GM18873 (cell line): Measurements from ENCODE around the gene AGK.
"Not testable (repeated sequence)": the region's sequence is repeated elsewhere in the genome, so short reads cannot be mapped to it uniquely, and the experiment has no call there.

Experiments used
- ATAC-seq: cut with Tn5 transposase; IDR thresholded peaks from one replicate; pipeline ENCODE4 v1.9.1; 2021; ENCODE audit warnings: mild to moderate bottlenecking, moderate library complexity, moderate number of reproducible peaks; ENCODE audit not compliant: unreplicated experiment, low FRiP score

Gene AGK

DNA sequence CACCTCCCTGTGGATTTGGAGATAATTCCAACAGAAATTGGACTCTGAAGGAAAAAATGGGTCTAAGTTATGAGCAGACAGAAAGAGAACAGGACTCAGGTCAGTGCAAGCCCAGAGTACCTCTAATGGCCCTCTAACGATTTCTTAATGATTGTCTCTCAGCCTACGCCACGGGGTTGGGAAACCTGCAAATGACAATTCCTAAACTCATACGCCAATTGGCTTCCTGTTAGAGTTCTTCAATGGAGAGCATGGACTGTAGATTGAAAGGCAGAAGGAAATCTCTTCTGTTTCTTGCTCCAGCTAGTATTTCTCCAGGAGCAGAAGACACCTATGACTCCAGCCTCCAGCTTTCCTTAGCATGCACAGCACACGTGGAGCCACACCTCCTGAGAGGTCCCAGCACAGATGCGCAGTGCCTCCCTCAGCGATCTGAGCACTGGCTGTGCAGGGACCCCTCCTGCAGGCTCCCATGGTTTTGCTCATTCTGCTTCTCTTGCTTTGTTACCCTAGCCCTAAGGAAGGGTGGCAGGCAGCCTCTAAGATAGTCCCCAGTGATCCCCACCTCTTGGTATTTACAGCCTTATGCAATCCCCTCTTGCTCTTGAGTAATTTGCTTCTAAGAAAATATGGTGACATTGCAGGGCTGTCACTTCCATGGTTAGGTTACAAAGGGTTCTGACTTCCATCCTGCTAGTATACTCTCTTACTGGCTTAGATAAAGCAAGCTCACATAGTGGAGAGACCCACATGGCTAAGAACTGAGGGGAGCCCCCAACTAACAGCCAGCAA is 120.7 kb downstream of the AGK start:
- no peak for ATAC-seq

DNA sequence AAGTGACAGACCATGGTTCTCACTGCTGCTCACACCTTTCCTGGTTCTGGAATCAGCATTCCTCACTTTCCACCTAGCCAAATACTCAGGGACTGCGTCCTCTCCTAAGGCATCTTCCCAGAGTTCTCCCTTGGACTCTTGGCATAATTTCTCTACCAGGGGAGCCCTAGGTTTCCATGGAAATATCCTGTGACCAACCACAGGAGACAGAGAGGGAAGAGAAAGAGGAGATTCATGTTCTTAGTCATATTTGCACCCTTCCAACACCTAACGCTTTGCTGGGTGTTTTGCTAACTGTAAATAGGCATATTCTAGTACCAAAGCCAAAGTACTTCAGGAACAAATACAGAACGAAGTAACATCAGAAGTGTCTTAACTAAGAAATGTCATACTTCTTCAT is 122.1 kb downstream of the AGK start:
- no peak for ATAC-seq

DNA sequence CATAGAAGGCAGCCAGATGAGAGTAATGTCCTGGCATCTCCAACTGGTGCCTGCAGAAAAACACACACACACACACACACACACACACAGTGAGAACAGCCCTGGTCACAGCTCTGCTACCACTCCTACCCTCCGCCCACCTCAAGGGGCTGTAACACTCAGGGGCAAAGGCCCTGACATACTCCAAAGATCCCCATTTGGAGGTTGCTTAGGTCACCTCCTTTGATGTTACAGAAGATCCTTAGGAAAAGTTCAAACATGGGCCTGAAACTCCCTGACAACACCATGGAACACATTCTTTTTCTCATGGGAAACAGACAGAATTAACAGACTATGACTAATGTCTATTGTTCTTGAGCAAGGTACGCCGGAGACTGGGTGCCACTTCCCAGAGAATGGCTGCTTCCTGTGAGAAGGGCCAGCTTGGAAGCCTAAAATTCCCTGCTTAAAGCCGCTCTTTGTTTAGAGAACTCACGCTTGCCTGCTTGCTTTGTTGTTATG is 123.0 kb downstream of the AGK start:
- no peak for ATAC-seq

DNA sequence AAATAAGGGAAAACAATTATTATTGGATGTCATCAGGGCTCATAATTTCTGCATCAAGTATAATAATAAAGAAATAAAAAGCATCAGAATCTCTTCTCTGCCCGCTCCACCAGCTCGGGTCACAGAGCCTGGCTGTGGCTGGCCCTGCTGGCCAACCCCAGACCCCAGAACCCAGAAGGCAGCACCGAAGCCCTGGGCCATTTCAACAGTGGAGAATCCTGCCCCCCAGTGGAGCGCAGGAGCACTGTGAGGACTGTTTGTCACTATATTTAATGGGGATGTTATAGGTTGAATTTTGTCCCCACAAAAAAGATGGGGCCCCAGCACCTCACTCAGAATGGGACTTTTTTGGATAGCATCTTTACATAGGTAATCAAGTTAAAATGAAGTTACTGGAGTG is 123.5 kb downstream of the AGK start:
- ATAC-seq, result no peak

DNA sequence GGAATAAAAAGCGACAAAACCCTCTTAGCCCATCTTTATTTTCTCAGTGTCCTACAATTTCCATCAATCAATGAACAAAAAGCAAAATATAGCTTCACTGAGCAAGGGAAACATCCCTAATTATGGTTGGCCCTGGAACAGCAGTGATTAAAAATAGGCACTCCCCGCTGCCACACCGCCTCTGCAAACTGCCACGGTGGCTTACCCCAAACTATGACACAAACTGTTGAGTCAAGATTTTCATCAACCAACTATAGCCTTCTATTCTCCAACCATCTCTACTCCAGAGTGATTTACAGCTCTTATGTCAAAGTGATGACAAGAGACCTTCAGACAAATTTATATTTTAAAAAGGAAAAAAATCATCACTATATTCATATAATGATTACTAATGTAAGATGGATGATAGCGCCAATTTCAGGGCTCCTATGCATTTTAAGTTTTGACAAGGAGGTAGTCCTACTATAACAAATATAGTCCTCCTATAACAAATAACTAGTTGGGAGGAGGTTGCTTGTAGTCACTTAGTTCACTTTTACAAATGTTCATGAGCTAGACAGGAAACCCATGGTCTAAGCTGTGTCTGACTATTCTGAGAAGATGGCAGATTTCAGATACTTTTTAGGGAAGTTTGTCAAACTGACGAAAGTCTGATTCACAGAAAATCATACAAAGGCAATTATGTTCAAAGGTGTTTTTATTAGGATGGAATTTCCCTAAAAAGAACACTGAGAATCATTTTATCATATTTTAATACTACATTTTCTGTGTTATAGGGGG is 124.4 kb downstream of the AGK start:
- ATAC-seq, result no peak

DNA sequence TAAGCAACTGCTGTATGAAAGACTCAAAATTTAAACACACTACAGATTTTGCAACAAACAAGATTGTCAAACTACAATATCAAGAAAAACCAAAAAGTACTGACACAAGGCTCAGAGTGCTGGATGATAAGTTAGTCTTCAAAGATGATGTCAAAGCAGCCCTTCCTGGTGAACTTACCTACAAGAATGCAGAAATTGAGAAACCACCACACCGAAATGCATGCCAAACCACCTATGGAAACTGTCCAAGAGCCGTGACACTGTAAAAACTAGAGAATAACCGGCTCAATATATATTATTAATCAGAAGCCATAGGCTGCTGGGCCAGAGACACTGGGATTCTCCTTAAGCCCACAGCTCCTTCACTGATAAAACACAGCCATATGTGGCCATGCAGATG is 125.4 kb downstream of the AGK start:
- no peak for ATAC-seq

DNA sequence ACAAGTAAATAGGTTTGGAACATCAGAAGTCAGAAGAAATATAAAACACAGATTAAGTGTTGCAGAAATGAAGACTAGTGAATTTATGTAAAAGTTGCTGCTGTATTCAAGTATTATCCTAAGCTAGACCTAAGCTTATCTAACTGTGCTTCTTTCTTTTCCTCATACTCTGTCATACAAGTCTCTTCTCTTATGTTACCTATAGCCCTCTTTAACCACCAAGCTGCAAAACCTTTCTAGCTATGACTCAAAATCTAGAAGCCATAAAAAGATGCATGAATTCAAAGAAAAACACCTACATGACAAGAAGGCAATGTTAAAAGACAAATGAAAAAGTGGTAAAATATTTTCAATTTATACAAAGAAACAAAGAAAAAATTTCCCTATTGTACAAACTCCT is 127.8 kb downstream of the AGK start:
- ATAC-seq, result no peak

DNA sequence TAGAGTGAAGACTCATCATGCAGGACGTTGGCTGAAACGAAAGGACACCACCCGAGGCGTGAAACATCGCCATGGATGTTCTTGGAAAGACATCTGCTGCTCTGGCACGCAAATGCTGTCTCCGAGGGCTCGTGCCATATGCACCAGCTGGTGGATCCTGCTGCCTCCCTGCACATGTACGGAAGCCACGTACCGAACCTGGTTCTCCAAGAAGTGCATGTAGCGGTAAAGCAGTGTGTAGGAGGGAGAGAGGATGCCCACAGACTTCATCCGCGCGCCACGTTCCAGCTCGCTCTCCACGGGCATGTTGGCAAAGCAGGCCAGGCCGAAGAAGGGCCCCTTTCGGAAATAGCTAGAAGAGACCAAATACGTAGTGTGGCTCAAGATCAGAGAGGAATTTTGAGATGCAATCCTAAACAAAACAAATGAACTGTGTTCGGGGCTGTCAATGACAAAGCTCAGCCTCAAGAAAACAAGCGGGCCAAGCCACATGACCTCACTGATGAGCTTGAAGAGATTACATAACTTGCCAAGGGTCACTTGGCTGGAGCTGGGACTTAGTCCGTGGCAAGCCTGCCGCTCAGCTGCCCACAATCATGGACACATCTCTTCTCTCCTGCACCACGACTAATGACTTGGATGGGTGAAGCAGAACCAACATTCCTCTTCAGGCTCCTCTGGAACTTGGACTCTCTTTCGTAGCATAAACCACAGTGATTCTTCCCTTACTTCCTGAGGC is 134.2 kb downstream of the AGK start:
- ATAC-seq, result no peak

DNA sequence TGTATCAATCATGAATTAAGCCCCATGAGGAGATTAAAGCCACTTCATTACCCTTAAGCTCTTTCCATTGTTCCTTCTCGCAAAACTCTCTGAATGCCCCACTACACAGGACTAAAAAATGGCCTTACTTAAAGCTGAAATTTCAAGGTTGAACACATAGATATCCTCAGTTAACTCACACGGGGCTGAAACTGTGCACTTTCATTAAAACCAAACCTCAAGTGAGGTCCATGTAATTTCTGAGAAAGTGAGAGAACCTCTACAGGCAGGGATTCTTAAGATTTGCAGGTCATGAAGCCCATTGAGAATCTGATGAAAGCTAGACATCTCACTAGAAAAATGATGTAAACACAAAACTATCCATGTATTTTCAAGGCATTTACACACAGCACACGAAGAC is 134.9 kb downstream of the AGK start:
- no peak for ATAC-seq

DNA sequence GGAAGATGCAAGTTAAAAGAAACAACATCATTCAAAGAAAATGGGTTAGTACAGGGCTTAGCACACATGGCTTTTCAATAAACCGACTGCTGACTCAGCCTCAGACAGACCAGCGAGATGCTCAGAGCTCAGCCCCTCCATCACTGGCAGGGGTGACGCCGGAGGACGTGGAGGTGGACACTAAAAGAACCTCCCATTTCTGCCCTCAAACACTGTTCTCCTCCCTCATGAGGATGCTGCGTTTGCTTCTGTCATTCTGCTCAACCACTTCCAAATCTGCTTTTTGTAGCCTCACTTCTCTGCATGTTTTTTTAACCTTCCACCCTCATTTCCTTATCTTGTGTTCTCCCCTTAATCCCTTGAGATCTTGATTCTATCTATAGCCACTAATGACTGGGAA is 135.5 kb downstream of the AGK start:
- ATAC-seq, result no peak

DNA sequence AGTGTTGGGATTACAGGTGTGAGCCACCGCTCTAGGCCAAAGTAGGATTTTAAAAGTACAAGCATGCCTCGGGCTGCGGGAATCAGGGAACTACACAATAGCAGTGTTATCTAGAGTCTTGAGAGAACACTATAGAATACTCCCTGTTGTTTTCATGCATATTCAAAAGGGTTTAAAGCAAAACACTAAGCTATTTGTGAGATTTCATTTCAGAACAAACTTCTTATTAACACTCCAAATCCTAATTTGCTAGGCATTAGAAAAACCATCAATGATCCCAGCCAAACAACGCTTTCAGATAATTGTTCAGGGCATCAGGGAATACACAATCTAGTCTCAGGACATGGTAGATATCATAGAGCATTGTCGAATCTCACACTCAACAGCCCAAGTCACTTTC is 136.8 kb downstream of the AGK start:
- ATAC-seq, result no peak

DNA sequence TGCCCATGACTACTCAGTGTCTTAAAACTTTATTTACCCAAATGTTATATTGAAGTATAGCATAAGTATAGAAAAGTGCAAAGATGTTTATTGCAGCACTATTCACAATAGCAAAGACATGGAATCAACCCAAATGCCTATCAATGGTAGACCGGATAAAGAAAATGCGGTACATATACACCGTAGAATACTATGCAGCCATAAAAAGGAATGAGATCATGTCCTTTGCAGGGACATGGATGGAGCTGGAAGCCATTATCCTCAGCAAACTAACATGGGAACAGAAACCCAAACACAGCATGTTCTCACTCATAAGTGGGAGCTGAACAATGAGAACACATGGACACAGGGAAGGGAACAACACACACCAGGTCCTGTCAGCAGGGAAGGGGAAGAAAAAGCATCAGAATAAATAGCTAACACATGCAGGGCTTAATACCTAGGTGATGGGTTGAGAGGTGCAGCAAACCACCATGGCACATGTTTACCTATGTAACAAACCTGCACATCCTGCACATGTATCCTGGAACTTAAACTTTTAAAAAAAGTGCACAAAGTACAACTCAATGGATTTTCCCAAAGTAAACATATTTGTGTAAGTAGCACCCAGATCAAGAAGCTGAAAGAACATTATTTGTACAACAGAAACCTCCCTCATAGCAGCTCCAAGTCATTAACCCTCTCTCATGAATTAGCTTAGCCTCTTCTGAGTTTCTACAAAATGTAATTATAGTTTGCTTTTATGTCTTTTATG is 138.0 kb downstream of the AGK start:
- ATAC-seq, result not testable (repeated sequence)

DNA sequence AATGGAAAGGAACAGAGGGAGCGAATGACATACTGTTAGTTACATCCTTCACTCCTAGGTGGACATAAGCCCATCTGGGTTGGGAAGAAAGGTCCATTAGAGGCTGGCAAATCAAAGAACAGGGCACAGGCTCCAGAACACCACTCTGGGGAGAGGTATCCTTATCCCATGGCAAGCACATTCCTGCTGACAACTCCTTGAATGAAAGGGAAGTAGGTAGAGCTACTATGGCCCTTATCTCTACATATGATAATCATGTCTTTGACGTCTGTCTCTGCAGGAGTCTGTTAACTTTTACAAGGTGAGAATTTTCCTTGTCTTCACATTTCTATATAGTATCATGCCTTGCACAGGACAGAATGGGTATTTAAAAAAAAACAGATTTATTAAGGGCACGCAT is 140.3 kb downstream of the AGK start:
- ATAC-seq, result no peak

DNA sequence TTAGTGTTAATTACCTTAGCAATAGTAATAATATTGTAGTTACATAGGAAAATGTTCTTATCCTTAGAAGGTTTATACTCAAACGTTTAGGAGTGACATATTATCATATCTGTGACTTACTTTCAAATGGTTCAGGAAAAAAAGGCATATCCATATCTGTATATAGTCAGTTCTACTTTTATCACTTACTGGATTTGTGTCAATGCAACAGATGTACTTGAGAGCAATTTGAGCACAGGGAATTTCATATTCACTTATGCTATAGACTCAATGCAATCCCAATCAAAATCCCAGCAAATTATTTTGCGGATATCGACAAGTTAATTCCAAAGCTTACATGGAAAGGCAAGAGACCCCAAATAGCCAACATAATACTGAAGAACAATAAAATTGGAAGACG is 140.8 kb downstream of the AGK start:
- no peak for ATAC-seq

DNA sequence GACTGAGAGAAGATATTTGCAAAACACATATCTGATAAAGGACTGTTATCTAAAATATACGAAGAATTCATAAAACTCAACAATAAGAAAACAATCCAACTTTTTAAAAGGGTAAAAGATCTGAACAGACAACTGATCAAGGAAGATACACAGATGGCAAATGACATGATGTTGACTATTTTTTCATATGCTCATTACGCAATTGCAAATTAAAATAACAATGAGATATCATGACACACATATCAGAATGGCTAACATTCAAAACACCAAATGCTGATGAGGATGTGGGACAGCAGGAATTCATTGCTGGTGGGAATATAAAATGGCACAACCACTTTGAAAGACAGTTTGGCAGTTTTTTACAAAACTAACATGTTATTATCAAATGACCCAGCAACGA is 141.9 kb downstream of the AGK start:
- no peak for ATAC-seq

DNA sequence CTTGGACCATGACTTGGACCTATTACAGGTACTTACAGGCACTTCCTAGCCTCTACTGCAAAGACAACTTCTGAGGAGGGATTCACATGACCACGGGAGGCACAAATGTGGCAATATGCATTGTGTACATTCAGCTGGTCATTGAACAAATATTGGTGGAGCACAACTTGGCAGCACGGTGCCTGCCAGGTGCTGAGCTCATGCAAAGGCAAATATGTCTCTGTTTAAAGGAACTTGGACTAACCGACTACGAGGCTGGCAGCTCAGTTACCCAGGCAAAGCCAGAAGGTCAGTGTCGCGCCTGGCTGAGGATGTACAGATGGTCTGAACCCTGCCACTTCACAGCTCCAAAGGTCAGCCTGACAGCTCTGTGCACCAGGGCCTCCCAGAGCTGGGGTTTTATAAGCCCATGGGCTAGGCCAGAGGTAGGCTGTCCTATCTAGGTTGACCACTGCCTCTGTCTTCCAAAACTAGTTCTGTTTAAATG is 144.6 kb downstream of the AGK start:
- no peak for ATAC-seq

DNA sequence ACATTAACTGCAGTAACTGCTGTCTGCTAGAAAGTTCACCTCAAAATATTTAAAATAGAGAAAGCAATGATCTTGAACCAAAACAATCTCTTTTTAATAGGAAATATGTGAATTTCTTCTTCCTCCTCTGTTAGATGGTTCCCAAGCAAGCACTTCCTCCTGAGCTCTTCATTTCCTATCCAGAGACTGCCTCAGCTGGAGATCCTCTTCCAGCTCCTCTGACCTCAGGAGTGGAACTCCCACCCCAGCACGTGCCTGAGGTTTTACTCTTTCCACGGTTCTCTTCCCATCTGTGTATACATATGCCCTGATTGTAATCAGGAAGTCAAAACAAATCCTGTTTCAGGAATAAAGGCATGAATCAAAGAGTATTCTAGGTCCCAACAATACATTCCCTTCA is 145.1 kb downstream of the AGK start:
- ATAC-seq, result no peak

DNA sequence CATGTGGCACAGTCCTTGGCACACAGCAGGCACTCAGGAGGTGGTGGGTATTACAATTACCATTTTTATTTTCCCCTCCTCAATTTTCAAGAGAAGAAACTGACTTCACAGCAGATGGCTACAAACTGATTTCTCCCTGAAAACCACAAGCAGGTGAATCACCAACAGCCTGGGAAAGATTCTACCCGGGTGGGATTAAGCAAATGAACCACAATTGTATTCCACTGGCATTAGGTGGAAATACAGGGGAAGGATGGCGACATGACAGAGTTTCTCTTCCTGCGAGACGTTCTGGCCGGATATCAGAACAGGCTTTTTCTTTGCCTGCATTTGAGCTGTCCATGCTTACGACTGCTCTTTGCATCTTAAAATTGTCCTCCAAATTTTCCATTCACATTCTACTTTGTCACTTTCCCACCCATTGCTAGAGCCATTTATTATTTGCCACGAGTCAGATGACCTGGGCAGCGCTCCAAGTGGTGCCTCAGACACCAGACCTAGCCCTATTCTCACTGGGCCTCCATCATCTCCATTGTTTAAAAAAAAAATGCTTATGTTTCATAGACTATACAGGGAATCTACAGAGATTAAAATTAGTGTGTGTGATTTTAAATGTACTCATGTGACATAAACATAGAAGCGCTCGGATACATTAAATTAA is 146.1 kb downstream of the AGK start:
- ATAC-seq, result no peak

DNA sequence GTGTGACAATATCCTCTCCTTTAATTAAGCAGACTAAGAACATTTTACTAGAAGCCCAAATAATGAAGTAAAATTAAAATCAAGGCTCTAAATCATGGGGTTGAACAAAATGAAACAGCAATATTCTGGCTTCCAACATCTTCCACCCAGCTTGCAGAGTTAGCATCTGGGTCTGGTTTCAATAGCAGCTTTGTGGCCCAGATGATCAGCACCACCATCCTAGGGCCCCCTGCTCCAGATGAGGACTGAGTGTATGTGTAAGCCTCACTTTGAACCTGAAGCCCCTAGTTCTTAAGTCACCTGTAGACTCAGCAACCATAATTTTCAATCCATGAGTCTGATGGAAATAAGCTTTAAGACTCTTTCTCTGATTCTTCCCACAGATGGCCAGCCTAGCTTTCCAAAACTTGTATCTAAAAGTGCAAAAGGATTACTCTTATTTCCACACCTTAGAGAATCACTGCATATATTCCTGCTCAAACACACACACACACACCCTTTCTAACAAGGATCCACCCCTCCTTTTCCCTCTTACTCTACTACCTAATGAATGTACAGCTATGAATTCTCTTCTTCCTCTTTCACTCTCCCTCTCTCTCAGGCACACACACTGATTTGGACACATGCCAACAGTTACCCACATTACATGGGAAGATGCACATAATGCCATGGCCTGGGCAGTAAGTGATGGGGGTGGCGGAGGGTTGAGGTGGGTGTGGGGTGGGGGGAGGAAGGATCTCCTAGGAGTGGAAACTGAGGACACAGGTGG is 147.2 kb downstream of the AGK start:
- ATAC-seq, result no peak
